Spleen (tissue), 7 donors: ENCODE results near the gene ZFYVE26.

Experiments used
- CTCF ChIP-seq, 11 experiments: fragments of 200-600 bp in 7 of 11; fragments of 450-650 bp in 4 of 11; sonication (generic) in 4 of 11; IDR thresholded peaks in 8 of 11; conservative IDR thresholded peaks in 3 of 11; 1 replicate in 7 of 11; 2 replicates in 4 of 11; pipeline versions ENCODE4 v1.4.0 to v1.8.0; 2016 to 2021; ENCODE audit warnings: antibody characterized with exemption in 11 of 11, inconsistent platforms in 4 of 11, mild to moderate bottlenecking in 1 of 11
- POLR2A ChIP-seq, 3 donors: fragments of 450-650 bp; IDR thresholded peaks; one replicate each; pipeline ENCODE4 v1.5.1; 2017; ENCODE audit warnings: antibody characterized with exemption in 3 of 3, mild to moderate bottlenecking in 1 of 3
- POLR2AphosphoS5 ChIP-seq, 3 donors: sonication (generic); formaldehyde crosslinking; IDR thresholded peaks; one replicate each; pipeline ENCODE4 v1.5.1; 2017; ENCODE audit warnings: antibody characterized with exemption in 3 of 3
- donor health status: DM: no; HTN: no; CAD: no; lungs with moderate emphysema.
- donor health status: DM: no; HTN: no; CAD: no.
- donor health status: DM: no; HTN: no; CAD: no.

DNA sequence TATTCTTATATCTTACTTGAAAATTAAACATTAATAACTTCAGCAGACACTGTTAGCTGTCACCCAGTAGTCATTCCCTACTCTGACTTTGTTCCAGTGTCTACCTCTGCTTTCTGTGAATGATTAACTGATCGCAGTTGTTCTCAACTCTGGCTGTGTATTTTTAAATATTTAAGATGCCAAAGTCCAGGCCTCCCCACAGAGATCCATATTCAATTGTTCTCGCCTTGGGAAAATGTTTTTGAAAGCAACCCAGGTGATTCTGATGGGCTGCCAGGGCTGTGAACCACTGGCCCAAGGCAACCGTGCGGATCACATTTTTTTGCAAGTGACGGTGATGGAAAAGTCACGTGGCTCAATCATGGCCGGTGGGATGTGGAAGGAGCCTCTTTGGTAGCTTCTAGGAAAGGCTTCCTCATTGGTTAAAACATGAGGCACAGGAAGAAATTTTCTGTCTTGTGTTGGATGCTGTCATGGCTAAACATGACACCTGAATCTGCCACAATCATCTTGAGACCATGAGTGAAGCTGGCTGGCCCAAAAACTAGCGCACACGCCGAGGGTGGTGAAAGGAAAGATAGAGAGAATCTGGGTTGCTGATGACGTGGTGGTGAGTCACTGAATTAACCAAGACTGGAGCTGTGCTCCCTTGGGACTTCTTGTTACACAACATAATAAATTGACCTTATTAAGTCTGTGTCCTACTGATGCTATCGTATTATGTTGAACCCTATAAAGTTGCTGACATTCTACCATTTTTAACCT lies 77.5 kb downstream of the ZFYVE26 start:
- TF ChIP-seq CTCF (IDR thresholded peaks at IDR 0.05 in 8 of 11, conservative IDR thresholded peaks at IDR 0.05 in 3 of 11) = no peak
- no peak for TF ChIP-seq POLR2A (IDR thresholded peaks at IDR 0.05)
- TF ChIP-seq POLR2AphosphoS5 (IDR thresholded peaks at IDR 0.05) = no peak
